DMS 273 treated with DMSO at 0.1 percent for 48 hours (cell line): Measurements from ENCODE around the gene SSR1.
"Not testable (repeated sequence)": the region's sequence is repeated elsewhere in the genome, so short reads cannot be mapped to it uniquely, and the experiment has no call there.

Source experiments
- DNase-seq: peaks from one replicate; lab custom pipeline; 2025; lab: John Stamatoyannopoulos, UW

Gene SSR1

GRCh38 chr6:7276199-7276524 is 36.8 kb downstream of the SSR1 start:
- no peak for DNase-seq

GRCh38 chr6:7274525-7274924 is 38.5 kb downstream of the SSR1 start:
- not testable (repeated sequence) for DNase-seq

- DNase-seq: no peak
Measured at GRCh38 chr6:7273709-7274108, 39.3 kb downstream of the SSR1 start.

- DNase-seq: no peak
Measured at GRCh38 chr6:7271205-7271534, 41.8 kb downstream of the SSR1 start.

GRCh38 chr6:7270320-7271204 is 42.4 kb downstream of the SSR1 start:
- DNase-seq: no peak

GRCh38 chr6:7269816-7270215 is 43.2 kb downstream of the SSR1 start:
- no peak for DNase-seq

- DNase-seq: no peak
Measured at GRCh38 chr6:7268816-7269555, 44.0 kb downstream of the SSR1 start.

GRCh38 chr6:7268362-7268761 is 44.6 kb downstream of the SSR1 start:
- DNase-seq: no peak

- peak; percentile 22 for DNase-seq
Measured at GRCh38 chr6:7267466-7268091, 45.4 kb downstream of the SSR1 start.

GRCh38 chr6:7267071-7267465 is 45.9 kb downstream of the SSR1 start:
- no peak for DNase-seq

GRCh38 chr6:7265385-7265726 is 47.6 kb downstream of the SSR1 start:
- DNase-seq: not testable (repeated sequence)

GRCh38 chr6:7264686-7265384 is 48.2 kb downstream of the SSR1 start:
- no peak for DNase-seq

GRCh38 chr6:7264041-7264440 is 49.0 kb downstream of the SSR1 start:
- DNase-seq: no peak

GRCh38 chr6:7263519-7263805 is 49.5 kb downstream of the SSR1 start:
- not testable (repeated sequence) for DNase-seq

- DNase-seq: no peak
Measured at GRCh38 chr6:7262746-7263518, 50.1 kb downstream of the SSR1 start.

GRCh38 chr6:7261852-7262461 is 51.0 kb downstream of the SSR1 start:
- peak; percentile 40 for DNase-seq

GRCh38 chr6:7261032-7261841 is 51.8 kb downstream of the SSR1 start:
- DNase-seq: peak; percentile 63

GRCh38 chr6:7260291-7261031 is 52.5 kb downstream of the SSR1 start:
- no peak for DNase-seq

GRCh38 chr6:7258231-7258763 is 54.7 kb downstream of the SSR1 start:
- no peak for DNase-seq
